Measurements from ENCODE around the gene MRTFB.

DNA sequence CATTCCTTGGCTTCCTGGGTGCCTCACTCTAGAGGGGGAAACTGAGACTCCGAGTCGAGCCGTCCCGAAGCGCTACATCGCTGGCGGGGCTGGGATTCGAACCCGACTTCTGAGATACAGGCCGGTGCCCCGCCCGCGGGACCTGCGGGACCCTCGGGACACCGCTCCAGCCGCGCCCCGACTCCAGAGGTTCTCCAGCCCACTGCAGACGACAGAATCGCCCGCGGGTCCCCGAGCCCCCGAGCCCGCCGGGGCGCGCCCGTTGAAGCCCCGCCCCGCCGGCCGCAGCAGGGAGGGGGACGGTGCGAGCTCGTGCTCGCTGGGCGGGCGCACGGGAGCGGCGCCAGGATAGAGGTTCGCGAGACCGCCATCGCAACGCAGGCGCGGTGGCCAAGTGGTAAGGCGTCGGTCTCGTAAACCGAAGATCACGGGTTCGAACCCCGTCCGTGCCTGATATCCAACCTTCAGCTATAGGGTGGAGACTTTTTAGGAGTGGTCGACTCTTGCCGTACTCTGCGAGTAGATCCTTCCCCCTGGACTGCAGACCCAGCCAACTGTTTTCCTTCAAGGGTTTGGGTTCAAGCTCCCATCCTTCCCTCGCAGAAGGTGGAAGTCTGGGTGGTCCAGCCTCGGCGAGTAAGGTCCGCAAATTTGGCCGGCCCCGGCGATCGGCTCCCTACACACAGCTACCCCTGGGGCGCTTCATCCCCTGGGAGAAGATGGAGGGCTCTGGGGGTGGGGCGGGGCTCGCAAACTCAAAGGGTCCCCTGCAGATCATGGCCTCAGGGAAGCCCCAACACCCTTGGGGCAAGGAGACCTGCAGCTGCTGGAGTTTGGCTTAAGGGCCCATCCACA, 214.6 kb downstream of the MRTFB start:
- TF ChIP-seq, protein P1, sequence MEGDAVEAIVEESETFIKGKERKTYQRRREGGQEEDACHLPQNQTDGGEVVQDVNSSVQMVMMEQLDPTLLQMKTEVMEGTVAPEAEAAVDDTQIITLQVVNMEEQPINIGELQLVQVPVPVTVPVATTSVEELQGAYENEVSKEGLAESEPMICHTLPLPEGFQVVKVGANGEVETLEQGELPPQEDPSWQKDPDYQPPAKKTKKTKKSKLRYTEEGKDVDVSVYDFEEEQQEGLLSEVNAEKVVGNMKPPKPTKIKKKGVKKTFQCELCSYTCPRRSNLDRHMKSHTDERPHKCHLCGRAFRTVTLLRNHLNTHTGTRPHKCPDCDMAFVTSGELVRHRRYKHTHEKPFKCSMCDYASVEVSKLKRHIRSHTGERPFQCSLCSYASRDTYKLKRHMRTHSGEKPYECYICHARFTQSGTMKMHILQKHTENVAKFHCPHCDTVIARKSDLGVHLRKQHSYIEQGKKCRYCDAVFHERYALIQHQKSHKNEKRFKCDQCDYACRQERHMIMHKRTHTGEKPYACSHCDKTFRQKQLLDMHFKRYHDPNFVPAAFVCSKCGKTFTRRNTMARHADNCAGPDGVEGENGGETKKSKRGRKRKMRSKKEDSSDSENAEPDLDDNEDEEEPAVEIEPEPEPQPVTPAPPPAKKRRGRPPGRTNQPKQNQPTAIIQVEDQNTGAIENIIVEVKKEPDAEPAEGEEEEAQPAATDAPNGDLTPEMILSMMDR (IDR thresholded peaks at IDR 0.05) = no peak
- TF ChIP-seq EP300 (IDR thresholded peaks at IDR 0.05; ENCODE audit: low read depth) (no peak), POLR2A (IDR thresholded peaks at IDR 0.05) (no peak), POLR2AphosphoS5 (IDR thresholded peaks at IDR 0.05) (peak in 1 of 3 donors; percentile 39)
